Stomach (tissue), 4 donors: ENCODE results near the gene CADPS.

Experiments
- POLR2A ChIP-seq, 4 donors: fragments of 450-650 bp; IDR thresholded peaks; one replicate each; pipeline ENCODE4 v1.6.1; 2016; ENCODE audit warnings: antibody characterized with exemption in 4 of 4, control low read depth in 2 of 4, mild to moderate bottlenecking in 1 of 4, moderate library complexity in 1 of 4
- TF ChIP-seq, protein P1 (sequence below), 7 experiments: fragments of 450-650 bp in 4 of 7; fragments of 200-600 bp in 3 of 7; sonication (generic) in 3 of 7; IDR thresholded peaks; one replicate each; pipeline ENCODE4 v1.5.1; 2016 to 2019; ENCODE audit warnings: antibody characterized with exemption in 7 of 7, control low read depth in 2 of 7, mild to moderate bottlenecking in 1 of 7

DNA sequence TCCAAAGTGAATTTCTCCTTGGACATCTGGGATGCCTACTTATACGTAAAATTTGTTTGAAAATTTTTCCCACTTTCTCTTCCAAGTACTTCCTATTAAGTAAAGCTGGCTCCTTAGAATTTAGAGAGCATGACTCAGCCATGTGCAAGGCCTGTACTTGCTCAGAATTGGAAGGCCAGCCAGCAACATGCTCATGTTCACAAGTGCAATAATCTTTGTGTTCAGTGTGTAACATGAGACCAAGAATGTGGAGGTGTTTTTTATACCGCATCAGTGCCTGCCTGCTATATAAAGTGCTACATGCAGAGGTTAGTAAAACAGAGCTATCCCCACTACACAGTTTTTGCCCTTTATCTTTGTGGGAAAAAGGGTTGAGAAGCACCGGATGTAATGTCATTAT, 349.9 kb downstream of the CADPS start:
- TF ChIP-seq, protein P1, sequence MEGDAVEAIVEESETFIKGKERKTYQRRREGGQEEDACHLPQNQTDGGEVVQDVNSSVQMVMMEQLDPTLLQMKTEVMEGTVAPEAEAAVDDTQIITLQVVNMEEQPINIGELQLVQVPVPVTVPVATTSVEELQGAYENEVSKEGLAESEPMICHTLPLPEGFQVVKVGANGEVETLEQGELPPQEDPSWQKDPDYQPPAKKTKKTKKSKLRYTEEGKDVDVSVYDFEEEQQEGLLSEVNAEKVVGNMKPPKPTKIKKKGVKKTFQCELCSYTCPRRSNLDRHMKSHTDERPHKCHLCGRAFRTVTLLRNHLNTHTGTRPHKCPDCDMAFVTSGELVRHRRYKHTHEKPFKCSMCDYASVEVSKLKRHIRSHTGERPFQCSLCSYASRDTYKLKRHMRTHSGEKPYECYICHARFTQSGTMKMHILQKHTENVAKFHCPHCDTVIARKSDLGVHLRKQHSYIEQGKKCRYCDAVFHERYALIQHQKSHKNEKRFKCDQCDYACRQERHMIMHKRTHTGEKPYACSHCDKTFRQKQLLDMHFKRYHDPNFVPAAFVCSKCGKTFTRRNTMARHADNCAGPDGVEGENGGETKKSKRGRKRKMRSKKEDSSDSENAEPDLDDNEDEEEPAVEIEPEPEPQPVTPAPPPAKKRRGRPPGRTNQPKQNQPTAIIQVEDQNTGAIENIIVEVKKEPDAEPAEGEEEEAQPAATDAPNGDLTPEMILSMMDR (IDR thresholded peaks at IDR 0.05) = no peak
- no peak for TF ChIP-seq POLR2A (IDR thresholded peaks at IDR 0.05)
